NCI-H1417 (cell line): ENCODE results near the gene DCLRE1A.
A peak's percentile ranks its signal among the peaks of the same experiment; 100 is the strongest.

Experiments used
- DNase-seq, 3 experiments: peaks; one replicate each; lab custom pipeline; 2025; lab: John Stamatoyannopoulos, UW

Gene DCLRE1A

DNA sequence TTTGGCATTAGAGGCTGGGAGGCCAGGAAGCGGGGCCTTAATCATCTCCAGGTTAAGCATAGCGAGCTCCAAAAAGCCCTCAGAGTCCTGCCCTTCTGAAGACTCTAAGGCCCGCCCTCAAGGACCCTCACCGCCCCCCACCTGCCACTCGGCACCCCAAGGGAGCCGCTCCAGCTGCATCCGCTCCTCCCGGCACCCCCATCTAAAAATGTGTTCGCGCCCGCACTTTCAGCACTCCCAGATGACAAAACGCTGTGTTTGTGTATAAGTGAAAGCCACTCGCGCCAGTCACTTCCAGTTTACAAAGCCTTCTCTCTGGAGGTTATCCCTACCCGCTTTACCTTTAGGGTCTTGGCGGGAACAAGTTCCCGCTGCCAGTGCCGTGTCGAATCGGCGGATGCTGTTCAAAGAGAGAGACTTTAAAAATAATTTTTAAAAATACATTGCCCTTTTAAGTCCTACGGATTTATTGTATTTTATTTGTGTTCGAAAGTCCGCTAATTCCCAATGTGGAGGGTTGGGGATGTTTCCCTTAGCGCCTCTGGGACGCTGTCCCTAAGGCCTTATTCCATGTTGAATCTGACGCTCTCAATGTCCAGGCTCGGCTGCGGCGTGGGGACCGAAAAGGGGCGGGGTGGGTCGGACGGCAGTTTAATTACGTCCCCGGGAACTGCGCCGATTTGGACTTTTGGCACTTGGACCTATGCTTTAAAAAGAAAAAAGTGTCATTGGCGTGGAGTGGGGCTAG is at the start of gene DCLRE1A, which contains the start of gene NHLRC2:
TSS of gene DCLRE1A (minus strand) at position 70 of the 748 bp plus-strand sequence. CDS start 900 bp downstream, outside the sequence.
TSS of gene NHLRC2 (plus strand) at position 649 of the 748 bp plus-strand sequence. CDS start 212 bp downstream, outside the sequence.
- peak; percentile 83 to 92 (median 84) for DNase-seq

DNA sequence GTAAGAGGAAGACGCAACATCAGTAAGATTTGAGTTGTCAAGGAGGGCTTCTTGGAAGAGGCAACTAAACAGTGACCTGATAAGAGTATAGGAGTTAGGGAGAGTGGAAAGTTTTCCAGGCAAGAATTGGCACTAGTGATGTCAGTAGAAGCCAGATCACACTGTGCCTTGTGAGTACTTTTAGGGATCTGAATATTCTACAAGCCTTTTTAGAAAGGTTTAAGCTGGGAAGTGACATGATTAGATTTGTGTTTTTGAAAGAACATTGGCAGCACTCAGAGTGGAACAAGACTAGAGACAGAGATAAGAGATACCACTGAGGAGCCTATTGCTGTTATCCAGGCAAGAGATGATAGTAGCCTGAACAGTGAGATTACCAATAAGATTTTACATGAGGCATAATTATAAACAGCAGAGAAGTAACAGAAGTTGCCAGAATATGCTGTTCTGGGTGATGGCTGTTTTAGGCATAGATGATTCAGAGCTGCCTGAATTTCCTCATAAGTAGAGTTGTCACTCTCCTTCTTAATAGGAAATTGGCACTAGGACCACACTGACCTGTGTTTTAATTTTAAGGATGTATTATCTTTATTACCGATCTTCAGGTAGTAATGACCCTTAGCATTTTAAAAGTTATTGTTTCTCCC is 46.2 kb upstream of the DCLRE1A start:
- no peak for DNase-seq

DNA sequence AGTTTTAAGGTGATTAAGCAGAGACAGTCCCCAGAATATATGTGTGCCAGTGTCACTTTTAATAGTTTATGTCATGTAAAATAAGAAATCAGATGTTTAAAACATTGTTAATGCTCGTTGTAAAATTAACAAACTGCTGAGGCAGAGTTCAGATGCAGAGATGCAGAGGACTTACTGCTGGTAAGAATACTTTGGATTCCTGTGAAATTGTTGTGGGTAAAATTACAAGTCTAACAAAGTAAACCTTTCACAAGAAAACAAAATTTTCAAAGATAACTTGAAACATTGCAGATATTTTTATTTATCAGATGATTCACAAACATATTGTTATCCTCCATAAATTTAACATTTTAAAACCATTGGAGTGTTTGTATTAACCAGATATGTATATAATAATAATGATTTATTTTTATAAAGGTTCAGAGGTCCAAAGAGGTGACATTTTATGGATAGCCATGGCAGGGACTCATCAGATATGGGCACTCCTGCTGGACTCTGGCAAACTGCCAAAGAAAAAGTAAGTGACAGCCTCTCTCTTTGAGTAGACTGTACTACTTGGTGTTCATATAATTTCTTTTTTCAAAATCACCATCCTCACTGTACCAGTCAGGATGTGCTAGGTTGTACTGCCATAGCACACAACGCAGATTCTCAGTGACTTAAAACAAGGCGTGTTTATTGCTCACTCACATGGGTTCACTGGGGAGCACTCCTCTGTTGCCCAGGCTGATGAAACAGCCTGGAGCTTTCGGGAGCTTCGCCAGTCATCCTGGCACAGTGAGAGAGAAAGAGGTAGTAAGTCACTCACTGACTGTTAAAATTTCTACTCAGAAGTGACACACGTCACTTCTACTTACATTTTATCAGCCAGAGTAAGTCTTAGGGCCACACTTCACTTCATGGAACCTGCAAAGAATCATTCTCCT is 44.1 kb upstream of the DCLRE1A start:
- DNase-seq, result peak in 1 of 3 experiments; percentile 11

DNA sequence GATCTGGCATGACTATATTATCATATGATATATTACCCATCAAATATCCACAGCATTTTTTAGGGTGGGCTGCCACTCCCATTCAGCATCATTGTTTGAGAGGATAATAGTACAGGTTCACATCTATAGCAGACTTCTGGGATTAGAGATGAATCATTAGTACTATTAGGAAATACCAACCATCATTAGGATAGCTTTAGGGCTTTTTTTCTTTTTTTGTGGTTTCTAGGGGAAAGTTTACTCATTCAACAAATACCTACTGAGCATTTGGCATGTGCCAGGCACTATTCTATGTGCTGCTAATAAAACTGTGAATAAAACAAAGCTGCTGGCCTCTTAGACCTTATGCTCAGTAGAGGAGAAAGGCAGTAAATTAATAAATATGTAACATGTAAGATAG is 41.1 kb upstream of the DCLRE1A start:
- no peak for DNase-seq

DNA sequence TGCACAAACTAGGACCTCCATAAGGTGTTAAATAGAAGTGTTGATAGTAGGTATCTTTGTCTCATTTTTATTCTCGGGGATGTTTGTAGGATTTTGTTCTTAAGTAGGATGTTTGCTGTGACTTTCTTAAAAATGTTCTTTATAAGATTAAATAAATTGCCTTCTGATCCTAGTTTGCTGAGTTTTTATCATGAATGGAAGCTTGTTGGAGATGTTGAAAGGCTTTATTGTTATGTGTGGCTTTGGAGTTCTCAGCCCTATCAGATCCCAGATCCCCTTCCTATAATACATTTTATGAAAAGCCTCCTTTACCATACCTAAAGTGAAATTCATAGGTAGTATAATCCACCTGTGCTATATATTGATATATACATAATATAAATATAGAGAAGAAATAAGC is 40.7 kb upstream of the DCLRE1A start:
- no peak for DNase-seq

DNA sequence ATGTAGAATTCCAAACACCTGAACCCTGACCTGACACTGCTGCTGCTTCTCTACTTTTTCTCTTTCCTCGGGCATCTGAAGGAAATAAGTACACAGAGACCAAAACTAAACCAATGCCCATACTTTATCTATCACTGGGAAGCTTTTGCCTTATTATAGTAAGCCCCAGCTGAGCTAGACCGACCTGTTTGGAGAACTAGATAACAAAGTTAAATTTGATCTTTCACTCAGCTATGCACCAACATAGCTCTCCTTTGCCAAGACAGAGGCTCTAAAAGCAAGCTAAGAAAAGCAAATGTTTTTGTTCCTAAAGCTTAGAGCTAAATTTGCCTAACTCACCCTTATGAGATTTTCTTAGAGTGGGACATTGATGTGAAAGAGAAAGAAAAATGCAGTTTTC is 39.7 kb upstream of the DCLRE1A start:
- no peak for DNase-seq

DNA sequence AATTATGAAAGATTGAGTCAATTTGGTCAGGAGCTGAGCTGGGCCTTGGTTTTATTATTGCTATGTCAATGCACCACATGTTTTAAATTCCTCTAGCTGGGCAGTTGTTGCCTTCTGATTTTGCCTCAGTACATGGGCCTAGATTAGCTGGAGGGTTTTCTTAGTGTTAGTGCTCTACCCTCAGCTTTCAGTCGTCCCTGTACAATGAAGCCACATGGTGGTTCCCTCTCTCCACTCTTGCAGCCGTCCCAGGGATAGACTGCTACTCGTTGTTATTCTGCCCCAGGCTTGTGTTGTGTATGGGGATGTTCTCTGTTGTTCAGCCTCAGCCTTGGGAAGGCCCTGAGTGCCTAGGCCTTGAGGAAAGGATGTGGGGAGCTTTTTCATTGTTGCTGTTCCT is 37.6 kb upstream of the DCLRE1A start:
- no peak for DNase-seq

DNA sequence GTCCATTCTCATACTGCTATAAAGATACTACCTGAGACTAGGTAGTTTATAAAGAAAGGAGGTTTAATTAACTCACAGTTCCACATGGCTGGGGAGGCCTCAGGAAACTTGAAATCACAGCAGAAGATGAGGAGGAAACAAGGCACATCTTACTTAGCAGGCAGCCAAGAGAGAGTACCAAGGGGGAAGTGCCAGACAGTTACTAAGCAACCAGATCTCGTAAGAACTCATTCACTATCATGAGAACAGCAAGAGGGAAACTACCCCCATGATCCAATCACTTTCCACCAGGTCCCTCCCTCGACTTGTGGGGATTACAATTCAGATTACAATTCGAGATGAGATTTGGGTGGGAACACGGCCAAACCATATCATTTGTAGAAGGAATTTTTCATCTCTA is 36.9 kb upstream of the DCLRE1A start:
- no peak for DNase-seq

DNA sequence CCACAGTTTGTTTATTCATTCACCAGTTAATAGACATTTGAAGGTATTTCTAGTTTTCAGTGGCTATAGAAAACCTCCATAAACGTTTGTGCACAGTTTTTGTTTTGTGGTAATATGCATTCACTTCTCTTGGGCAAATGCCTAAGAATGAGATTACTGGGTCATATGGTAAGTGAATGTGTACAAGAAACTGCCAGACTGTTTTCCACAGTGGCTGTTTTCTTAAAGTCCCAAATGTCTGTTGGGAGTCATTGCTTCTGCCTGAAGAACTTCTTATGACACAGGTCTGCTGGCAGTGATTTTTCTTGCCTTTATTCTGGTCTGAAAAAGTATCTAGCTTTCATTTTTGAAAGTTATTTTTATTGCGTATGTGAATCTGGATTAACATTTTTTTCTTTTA is 36.0 kb upstream of the DCLRE1A start:
- no peak for DNase-seq

DNA sequence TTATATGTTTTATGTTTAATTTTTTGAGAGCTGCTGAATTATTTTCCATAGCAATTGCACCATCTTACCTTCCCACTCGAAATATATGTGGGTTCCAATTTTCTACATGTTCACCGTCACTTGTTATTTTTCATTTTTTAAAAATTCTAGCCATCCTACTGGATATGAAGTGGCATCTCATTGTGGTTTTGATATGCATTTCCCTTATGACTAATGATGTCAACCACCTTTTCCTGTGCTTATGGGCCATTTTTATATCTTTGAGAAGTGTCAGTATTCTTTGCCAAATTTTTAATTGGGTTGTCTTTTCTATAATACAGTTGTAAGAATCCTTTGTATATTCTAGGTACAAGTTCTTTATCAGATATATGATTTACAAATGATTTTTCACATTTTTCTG is 28.4 kb upstream of the DCLRE1A start:
- no peak for DNase-seq

DNA sequence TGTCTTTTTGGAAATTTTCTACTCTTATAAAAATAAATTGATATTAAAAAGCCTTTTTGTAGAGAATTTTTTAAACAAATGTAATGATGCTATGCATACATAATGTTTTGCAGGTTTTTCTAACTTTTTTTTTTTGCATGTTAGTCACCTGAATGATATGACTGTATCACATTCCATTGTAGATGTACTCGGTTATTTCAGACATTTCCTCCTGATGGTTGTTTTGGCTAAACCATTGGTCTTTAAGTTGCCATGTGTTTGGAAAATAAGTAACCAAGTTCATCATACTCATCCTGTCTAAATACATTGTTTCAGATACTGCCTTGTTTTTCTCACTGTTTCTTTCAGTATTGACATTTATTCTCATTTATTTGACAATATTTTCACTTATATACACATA is 26.4 kb upstream of the DCLRE1A start:
- no peak for DNase-seq

DNA sequence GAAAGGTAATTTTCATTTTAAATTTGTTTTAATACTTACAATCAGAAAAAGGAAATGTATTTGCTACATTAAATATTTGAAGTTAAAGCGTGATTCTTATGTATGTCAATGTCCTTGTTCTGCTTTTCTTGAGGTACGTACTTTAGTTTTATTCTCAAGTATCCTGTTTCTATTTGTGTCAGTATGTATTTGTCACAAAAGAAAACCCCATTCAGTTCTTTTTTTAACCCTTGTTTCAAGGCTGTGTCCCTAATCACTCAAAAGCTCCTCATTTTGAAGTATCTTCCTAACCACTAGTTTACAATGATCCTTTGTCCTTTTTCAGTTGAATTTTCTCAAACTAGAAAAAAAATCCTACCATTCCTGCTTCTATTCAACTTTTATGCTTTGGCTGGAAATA is 25.8 kb upstream of the DCLRE1A start:
- DNase-seq, result no peak

DNA sequence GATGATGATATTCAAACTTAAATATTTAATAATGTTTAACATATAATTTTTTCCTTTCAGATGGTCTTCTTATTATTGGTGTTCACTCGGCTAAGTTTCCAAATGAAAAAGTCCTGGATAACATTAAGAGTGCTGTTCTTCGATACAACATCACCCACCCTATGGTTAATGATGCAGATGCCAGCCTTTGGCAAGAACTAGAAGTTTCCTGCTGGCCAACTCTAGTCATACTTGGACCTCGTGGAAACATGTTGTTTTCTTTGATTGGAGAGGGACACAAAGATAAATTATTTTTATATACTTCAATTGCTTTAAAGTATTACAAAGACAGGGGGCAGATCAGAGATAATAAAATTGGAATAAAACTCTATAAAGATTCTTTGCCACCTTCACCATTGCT is 22.6 kb upstream of the DCLRE1A start:
- no peak for DNase-seq

DNA sequence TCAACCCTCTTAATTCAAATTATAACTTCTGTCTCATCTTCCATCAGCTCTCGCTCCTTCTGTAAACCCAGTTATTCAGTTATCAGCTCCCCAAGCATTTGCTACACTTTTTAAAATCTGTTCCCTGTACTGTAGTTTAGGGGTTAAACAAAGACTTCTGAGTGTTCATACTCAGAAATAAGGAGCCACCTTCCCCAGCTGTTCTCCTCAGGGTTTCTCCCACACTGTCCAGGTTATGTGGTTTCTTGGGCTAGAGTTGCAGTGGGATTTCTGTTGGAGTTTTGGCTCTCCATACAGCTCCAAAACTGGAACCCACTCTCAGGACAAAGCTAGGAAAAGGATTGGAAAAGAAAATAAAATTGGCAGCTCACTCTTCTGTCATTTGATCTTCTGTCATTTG is 21.3 kb upstream of the DCLRE1A start:
- no peak for DNase-seq

DNA sequence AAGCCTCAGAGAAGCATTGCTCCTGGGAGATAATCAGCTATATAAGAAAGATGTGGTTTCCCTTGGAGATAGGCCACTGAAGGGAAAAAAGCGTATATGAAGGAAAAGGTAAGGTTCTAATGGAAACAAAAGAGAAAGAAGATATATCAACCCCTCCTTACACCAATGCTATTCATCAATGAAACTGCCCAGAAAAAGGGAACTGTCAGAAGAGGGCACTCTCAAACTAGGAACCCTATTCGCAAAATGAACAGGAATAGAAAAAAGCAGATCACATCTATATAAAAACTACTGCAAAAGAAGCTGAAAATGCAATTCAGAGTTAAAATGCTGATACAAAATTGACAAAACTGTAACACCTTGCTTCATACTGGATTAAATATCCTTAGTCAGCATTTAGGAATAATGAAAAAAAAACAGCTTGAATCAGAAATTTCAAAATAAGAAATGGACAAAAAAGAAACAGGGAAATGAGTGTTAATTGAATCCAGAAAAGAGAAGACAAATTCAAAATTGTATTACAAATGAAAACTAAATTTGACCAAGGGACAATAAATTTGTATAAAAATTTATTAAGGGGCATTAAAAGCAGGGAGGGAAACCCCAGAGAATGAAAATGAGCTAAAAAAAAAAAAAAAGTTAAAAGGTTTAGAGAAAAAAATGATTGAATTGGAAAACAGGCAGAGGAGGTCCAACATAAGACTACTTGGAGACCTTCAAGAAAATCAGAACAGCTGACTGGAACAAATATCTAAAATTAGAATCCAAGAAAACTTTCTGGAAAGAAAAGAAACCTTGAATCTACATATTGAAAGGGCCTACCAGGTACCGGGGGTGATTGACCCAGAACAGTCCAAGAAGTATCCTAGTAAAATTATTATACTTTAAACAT is 18.5 kb upstream of the DCLRE1A start:
- DNase-seq, result no peak

DNA sequence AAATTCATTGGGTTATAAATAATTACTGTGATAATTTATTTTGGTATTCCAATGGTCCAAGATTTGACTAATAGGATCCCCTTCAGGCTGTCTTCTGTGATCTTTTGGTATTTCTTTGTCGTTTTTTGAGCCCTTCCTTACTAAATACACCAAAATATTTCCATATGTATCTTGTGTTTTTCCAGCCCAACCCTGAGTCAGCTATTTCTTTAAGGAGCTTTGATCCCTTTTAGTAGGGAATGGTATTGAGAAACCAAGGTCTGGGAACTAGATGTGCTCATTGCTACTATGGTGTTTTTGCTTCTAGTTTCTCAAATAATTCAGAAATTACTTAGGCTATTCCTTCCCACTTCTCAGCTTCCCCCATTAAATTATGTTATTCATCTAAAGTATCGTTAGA is 15.9 kb upstream of the DCLRE1A start:
- no peak for DNase-seq

DNA sequence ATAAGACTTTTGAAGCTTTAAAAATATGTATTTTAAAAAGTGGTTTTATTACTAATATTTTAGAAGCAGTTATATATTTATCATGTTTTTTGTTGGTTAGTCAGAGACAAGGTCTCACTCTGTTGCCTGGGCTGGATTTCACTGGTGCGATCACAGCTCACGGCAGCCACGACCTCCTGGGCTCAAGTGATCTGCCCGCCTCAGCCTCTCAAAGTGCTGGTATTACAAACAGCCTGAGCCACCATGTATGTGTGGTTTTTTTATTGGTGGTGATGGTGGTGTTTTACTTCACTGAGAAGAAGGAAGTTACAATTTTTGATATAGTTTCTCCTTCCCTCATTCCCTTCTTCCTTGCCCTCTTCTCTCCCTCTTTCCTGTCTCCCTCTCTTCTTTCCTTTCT is 14.0 kb upstream of the DCLRE1A start:
- no peak for DNase-seq

DNA sequence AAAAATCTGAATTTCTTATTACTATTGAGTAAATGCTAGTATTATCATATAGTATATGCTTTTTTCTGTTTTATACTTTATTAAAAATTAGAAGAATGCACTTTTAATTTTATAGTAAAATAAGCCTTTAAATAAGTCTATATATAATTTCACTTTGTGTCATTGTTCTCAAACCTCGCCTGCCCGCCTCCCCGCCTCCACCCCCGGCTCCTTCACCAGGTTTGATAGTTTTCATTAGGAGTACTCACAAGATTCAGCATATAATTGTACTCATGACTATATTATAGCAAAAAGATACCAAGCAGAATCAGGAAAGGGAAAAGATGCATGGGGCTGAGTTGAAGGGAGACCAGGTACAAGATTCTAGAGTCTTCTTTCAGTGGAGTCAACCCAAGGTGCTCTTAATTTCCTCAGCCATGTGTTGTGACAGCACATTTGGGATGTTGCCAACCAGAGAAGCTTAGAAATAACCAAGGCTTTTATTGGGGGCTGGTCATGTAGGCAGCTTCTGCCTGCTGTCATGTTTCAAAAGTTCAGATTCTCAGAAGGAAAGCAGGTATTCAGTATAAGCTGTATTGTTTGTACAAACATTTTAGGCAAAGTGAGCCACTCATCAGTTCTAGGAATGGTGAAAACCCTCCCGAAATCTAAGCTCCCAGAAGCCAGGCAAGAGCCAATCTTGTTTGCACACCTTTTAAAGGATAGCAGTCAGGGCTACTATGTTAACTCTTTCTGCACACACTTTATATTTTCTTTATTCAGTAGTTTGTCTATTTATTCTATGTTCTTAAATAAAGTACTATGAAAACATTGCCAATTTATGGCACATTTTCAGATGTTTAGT is 12.9 kb upstream of the DCLRE1A start:
- no peak for DNase-seq

DNA sequence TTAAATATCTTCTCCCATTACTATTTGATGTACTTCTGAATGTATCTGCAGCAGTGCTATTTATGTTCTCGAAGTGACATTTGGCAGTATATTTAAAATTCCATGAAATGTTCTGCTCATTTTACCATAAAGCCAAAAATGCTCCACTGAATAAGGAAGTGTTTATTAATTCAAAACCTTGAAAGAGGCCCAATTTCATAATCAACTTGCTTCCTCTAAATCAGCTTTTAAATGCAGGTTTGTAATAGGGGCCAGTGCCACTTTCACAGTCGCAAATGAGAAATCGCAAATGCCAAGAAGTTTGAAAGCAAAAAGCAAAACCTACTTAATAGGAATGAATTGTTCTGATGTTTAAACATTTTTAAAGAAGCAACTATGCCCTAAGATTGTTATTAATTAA is 12.0 kb upstream of the DCLRE1A start:
- no peak for DNase-seq

DNA sequence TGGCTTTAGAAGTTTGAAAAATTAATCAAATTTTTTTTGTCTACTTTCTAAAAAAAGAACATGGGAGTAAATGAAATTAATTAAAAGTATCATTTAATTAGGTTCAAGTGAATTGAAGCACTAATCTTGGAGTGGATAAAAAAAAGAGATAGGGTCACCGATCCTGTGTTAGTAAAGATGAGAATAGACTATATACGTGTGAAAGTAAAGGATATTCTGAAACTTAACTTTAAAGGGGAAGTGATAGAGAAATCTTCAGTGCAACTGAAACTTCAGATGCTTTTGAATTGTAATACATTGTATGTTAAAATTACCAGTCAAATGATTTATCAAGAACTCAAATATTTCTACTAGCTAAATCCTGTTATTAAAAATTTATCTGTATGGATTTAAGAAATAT is 5.4 kb upstream of the DCLRE1A start:
- DNase-seq, result no peak

DNA sequence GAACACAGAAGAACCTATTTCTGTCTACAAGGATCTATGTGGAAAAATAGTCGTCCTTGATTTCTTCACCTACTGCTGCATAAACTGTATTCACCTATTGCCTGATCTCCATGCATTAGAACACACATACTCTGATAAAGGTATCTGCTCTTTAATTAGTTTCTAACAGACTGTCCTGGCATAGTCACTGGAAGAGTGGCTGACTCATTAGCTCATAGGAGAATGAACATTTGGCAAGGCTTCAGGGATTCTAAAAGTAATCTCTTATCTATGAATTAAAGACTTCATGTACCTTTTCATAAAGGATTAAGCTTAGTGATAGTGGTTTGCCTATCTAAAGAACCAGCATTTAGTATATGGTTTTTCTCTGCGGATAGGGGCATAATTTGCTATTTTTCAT is 4.7 kb upstream of the DCLRE1A start:
- no peak for DNase-seq
